HCT116 (cell line): ENCODE data around the gene WDR13.

Experiments
- ATF3 ChIP-seq: IDR thresholded peaks from 2 replicates; pipeline ENCODE4 v1.6.1; 2012
- EZH2phosphoT487 ChIP-seq: fragments of 200-600 bp; IDR thresholded peaks from 2 replicates; pipeline ENCODE4 v1.6.1; 2018; ENCODE audit warnings: antibody characterized with exemption, borderline replicate concordance
- POLR2A ChIP-seq: IDR thresholded peaks from 2 replicates; pipeline ENCODE4 v1.7.0; 2011; ENCODE audit warnings: borderline replicate concordance; ENCODE audit not compliant: insufficient read depth, insufficient read length; ENCODE audit errors: extremely low read depth
- POLR2AphosphoS5 ChIP-seq: IDR thresholded peaks from 2 replicates; pipeline ENCODE4 v1.6.1; 2011; ENCODE audit warnings: mild to moderate bottlenecking, low read depth, low read length, moderate library complexity
- ZNF274 ChIP-seq: fragments of 200-500 bp; sonication (Bioruptor generic); IDR thresholded peaks from 2 replicates; pipeline ENCODE4 v1.6.1; 2014; ENCODE audit warnings: mild to moderate bottlenecking, low read depth, low read length, inconsistent platforms
- TF ChIP-seq, protein P1 (sequence below), 3 experiments: fragments of 200-600 bp in 1 of 3; sonication (generic) in 1 of 3; IDR thresholded peaks in 2 of 3; conservative IDR thresholded peaks in 1 of 3; 2 replicates each; pipeline ENCODE4 v1.5.1; 2012 to 2017; ENCODE audit warnings: low read depth in 2 of 3, low read length in 2 of 3, antibody characterized with exemption in 1 of 3, borderline replicate concordance in 1 of 3, control low read depth in 1 of 3, mild to moderate bottlenecking in 1 of 3, mixed read lengths in 1 of 3, mixed run types in 1 of 3, moderate library complexity in 1 of 3; ENCODE audit not compliant: insufficient read depth in 1 of 3
- TF ChIP-seq, protein P2 (sequence below): IDR thresholded peaks from 2 replicates; pipeline ENCODE4 v1.6.1; 2012; ENCODE audit warnings: low read depth

- TF ChIP-seq, protein P1, sequence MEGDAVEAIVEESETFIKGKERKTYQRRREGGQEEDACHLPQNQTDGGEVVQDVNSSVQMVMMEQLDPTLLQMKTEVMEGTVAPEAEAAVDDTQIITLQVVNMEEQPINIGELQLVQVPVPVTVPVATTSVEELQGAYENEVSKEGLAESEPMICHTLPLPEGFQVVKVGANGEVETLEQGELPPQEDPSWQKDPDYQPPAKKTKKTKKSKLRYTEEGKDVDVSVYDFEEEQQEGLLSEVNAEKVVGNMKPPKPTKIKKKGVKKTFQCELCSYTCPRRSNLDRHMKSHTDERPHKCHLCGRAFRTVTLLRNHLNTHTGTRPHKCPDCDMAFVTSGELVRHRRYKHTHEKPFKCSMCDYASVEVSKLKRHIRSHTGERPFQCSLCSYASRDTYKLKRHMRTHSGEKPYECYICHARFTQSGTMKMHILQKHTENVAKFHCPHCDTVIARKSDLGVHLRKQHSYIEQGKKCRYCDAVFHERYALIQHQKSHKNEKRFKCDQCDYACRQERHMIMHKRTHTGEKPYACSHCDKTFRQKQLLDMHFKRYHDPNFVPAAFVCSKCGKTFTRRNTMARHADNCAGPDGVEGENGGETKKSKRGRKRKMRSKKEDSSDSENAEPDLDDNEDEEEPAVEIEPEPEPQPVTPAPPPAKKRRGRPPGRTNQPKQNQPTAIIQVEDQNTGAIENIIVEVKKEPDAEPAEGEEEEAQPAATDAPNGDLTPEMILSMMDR (IDR thresholded peaks at IDR 0.05 in 2 of 3, conservative IDR thresholded peaks at IDR 0.05 in 1 of 3; ENCODE audit: borderline replicate concordance in 1 of 3, insufficient read depth in 1 of 3, low read depth in 2 of 3, low read length in 2 of 3) = no peak
- no peak for TF ChIP-seq POLR2A
- TF ChIP-seq, protein P2, sequence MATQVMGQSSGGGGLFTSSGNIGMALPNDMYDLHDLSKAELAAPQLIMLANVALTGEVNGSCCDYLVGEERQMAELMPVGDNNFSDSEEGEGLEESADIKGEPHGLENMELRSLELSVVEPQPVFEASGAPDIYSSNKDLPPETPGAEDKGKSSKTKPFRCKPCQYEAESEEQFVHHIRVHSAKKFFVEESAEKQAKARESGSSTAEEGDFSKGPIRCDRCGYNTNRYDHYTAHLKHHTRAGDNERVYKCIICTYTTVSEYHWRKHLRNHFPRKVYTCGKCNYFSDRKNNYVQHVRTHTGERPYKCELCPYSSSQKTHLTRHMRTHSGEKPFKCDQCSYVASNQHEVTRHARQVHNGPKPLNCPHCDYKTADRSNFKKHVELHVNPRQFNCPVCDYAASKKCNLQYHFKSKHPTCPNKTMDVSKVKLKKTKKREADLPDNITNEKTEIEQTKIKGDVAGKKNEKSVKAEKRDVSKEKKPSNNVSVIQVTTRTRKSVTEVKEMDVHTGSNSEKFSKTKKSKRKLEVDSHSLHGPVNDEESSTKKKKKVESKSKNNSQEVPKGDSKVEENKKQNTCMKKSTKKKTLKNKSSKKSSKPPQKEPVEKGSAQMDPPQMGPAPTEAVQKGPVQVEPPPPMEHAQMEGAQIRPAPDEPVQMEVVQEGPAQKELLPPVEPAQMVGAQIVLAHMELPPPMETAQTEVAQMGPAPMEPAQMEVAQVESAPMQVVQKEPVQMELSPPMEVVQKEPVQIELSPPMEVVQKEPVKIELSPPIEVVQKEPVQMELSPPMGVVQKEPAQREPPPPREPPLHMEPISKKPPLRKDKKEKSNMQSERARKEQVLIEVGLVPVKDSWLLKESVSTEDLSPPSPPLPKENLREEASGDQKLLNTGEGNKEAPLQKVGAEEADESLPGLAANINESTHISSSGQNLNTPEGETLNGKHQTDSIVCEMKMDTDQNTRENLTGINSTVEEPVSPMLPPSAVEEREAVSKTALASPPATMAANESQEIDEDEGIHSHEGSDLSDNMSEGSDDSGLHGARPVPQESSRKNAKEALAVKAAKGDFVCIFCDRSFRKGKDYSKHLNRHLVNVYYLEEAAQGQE = no peak
- no peak for TF ChIP-seq POLR2AphosphoS5
- TF ChIP-seq ZNF274 = no peak
- TF ChIP-seq EZH2phosphoT487 = no peak
- no peak for TF ChIP-seq ATF3
Measured at GRCh38 chrX:48590203-48591103, 6.8 kb upstream of the WDR13 start.
